Left lung (tissue), 10 donors: ENCODE data around the gene SHH. TPM values are rescaled to one million over a fixed set of nuclear protein-coding genes. Genes with fewer than 3 reads are reported as not detected.

Source experiments
- ATAC-seq: fragments of 200-7000 bp; cut with Tn5 transposase; one replicate; pipeline ENCODE4 v1.9.1; 2020; ENCODE audit warnings: moderate library complexity
- DNase-seq, 4 donors: peaks; one replicate each; pipeline ENCODE4 v3.0.0-alpha.2; 2013 to 2020
- H3K27ac ChIP-seq, 2 donors: fragments of 200-600 bp; sonication (generic) in 1 of 2; one replicate each; pipeline versions ENCODE4 v1.5.0 to v1.8.0; 2020 to 2021
- H3K27me3 ChIP-seq, 2 donors: fragments of 200-600 bp; sonication (generic) in 1 of 2; one replicate each; pipeline versions ENCODE4 v1.5.0 to v1.8.0; 2020 to 2021
- H3K36me3 ChIP-seq, 2 donors: fragments of 200-600 bp; sonication (generic) in 1 of 2; one replicate each; pipeline versions ENCODE4 v1.5.0 to v1.8.0; 2020 to 2021
- H3K4me1 ChIP-seq, 2 donors: fragments of 200-600 bp; one replicate each; pipeline ENCODE4 v1.8.0; 2021
- H3K4me3 ChIP-seq, 2 donors: fragments of 200-600 bp; sonication (generic) in 1 of 2; one replicate each; pipeline versions ENCODE4 v1.5.0 to v1.8.0; 2020 to 2021; ENCODE audit warnings: mild to moderate bottlenecking in 1 of 2
- H3K9me3 ChIP-seq, 2 donors: fragments of 200-600 bp; sonication (generic) in 1 of 2; one replicate each; pipeline versions ENCODE4 v1.5.0 to v1.8.0; 2020 to 2021
- CTCF ChIP-seq, 2 donors: fragments of 200-600 bp; sonication (generic) in 1 of 2; IDR thresholded peaks; one replicate each; pipeline versions ENCODE4 v1.5.0 to v1.8.0; 2021; ENCODE audit warnings: antibody characterized with exemption in 2 of 2
- intact Hi-C, 2 donors: fragments of 100-400 bp; cut with DNase I; formaldehyde crosslinking; loops; one replicate each; pipeline versions ENCODE4 v1.11.2 to v1.14.2; 2022
- polyA plus RNA-seq, 6 donors: library from polyadenylated mRNA; unstranded; fragments of 120-200 nt; gene quantifications; one replicate each; pipeline ENCODE4 v1.2.1, GENCODE V29; 2013; ENCODE audit not compliant: insufficient read length in 6 of 6
- total RNA-seq, 2 donors: library from RNA; stranded (reverse); fragmentation: NEBNext Ultra II Directional; extraction: Animal tissue kit (Norgen Biotek cat#: 25700); gene quantifications; one replicate each; pipeline ENCODE4 v1.2.1, GENCODE V29; 2021
- donor health status: DM: no; HTN: yes; CAD: no.
- donor health status: DM: no; HTN: no; CAD: no.

The SHH gene
- total and polyA plus RNA-seq, 8 donors: 4.4 to 24.7 (median 15.4) TPM

GRCh38 chr7:155787171-155787851 is 25.0 kb downstream of the SHH start:
- ATAC-seq: peak; percentile 68

GRCh38 chr7:155786491-155786890 is 25.8 kb downstream of the SHH start:
- H3K4me3 ChIP-seq: no peak overlapping the region
- peaks cover 0 to 26% of the 10 kb centered on the region in 2 donors for H3K27me3 ChIP-seq
- DNase-seq (no peak), ATAC-seq (no peak)
- H3K27ac ChIP-seq: no peak overlapping the region
- TF ChIP-seq CTCF (IDR thresholded peaks at IDR 0.05): no peak
- H3K9me3 ChIP-seq: no peaks in the 10 kb centered on the region
- H3K36me3 ChIP-seq: peaks cover 0 to 28% of the 10 kb centered on the region in 2 donors
- H3K4me1 ChIP-seq: peaks cover 0 to 9% of the 10 kb centered on the region in 2 donors
- intact Hi-C loops: no loop called here

More at GRCh38 chr7:155787171-155787851, 25.0 kb downstream of the SHH start:
- Histone ChIP-seq H3K36me3 (peaks cover 0 to 19% of the 10 kb centered on the region in 2 donors), H3K27me3 (peaks cover 0 to 26% of the 10 kb centered on the region in 2 donors), H3K9me3 (no peaks in the 10 kb centered on the region), H3K27ac (no peak overlapping the region), H3K4me3 (peak overlapping the region; percentile 20 to 21), H3K4me1 (peaks cover 0 to 9% of the 10 kb centered on the region in 2 donors)
- intact Hi-C loops: no loop called here
- TF ChIP-seq CTCF (IDR thresholded peaks at IDR 0.05): no peak
- DNase-seq: no peak

- DNase-seq (no peak), ATAC-seq (no peak)
- Histone ChIP-seq H3K36me3 (peaks cover 0 to 37% of the 10 kb centered on the region in 2 donors), H3K4me1 (peaks cover 0 to 9% of the 10 kb centered on the region in 2 donors), H3K27ac (no peak overlapping the region), H3K27me3 (peaks cover 0 to 23% of the 10 kb centered on the region in 2 donors), H3K9me3 (no peaks in the 10 kb centered on the region), H3K4me3 (no peak overlapping the region)
- intact Hi-C loops: no loop called here
- no peak for TF ChIP-seq CTCF (IDR thresholded peaks at IDR 0.05)
Measured at GRCh38 chr7:155785536-155785935, 26.7 kb downstream of the SHH start.

GRCh38 chr7:155782466-155782865 is 29.8 kb downstream of the SHH start:
- ATAC-seq (no peak), DNase-seq (no peak)
- no peak for TF ChIP-seq CTCF (IDR thresholded peaks at IDR 0.05)
- peaks cover 0 to 65% of the 10 kb centered on the region in 2 donors for H3K36me3 ChIP-seq
- no peak overlapping the region for H3K4me3 ChIP-seq
- intact Hi-C loops: no loop called here
- H3K9me3 ChIP-seq: no peaks in the 10 kb centered on the region
- H3K4me1 ChIP-seq: peaks cover 0 to 7% of the 10 kb centered on the region in 2 donors
- no peak overlapping the region for H3K27ac ChIP-seq
- peaks cover 0 to 12% of the 10 kb centered on the region in 2 donors for H3K27me3 ChIP-seq

GRCh38 chr7:155781433-155781832 is 30.8 kb downstream of the SHH start:
- peaks cover 0 to 2% of the 10 kb centered on the region in 2 donors for H3K27me3 ChIP-seq
- no peaks in the 10 kb centered on the region for H3K4me1 ChIP-seq
- H3K36me3 ChIP-seq: peaks cover 0 to 75% of the 10 kb centered on the region in 2 donors
- H3K4me3 ChIP-seq: no peak overlapping the region
- no peaks in the 10 kb centered on the region for H3K9me3 ChIP-seq
- no peak overlapping the region for H3K27ac ChIP-seq
- intact Hi-C loops: no loop called here
- DNase-seq (no peak), ATAC-seq (no peak)
- TF ChIP-seq CTCF (IDR thresholded peaks at IDR 0.05): no peak
